ENCODE measurements around the gene WDR7. TPM values are rescaled to one million over a fixed set of nuclear protein-coding genes. Genes with fewer than 3 reads are reported as not detected.

WDR7 gene
- total RNA-seq, 2 experiments from 2014 or later = 28.8 to 30.5 TPM

- H3K27me3 Mint-ChIP-seq = no peaks in the 10 kb centered on the region
- Histone ChIP-seq H3K9me3 (ENCODE audit: control insufficient read depth in 1 of 2, insufficient read depth in 1 of 2, low read length in 2 of 2) (no peaks in the 10 kb centered on the region), H3K27ac (ENCODE audit: low read depth in 1 of 2, low read length in 2 of 2) (no peak overlapping the region), H3K4me1 (ENCODE audit: insufficient read depth, low read length) (no peaks in the 10 kb centered on the region), H3K27me3 (ENCODE audit: control insufficient read depth in 1 of 2, insufficient read depth in 2 of 2, low read length in 2 of 2) (no peaks in the 10 kb centered on the region), H3K36me3 (ENCODE audit: insufficient read depth, low read length) (no peaks in the 10 kb centered on the region), H3K4me3 (ENCODE audit: low read length) (no peak overlapping the region)
- ChIA-PET POLR2A (no interaction called here), CTCF (interaction anchor here (1.5 kb wide), 1 partner anchor 10 kb away, joined by 4 read pairs; no protein-coding TSS in a partner anchor)
- no peak overlapping the region for H3K4me3 Mint-ChIP-seq
- H3K9me3 Mint-ChIP-seq = no peaks in the 10 kb centered on the region
- no peak for TF ChIP-seq CTCF (IDR thresholded peaks at IDR 0.05)
- ATAC-seq (ENCODE audit: poor library complexity) (no peak), DNase-seq (no peak)
- peaks cover 31% of the 10 kb centered on the region for H3K36me3 Mint-ChIP-seq (ENCODE audit: low read depth)
- no peak overlapping the region for H3K27ac Mint-ChIP-seq
- intact Hi-C loops (cut with DNase I, micrococcal nuclease) = no loop called here
- H3K4me1 Mint-ChIP-seq (ENCODE audit: low read depth) = no peaks in the 10 kb centered on the region
Measured at GRCh38 chr18:56955490-56955889, 304.3 kb downstream of the WDR7 start.

- DNase-seq = no peak
- CTCF ChIA-PET = no interaction called here
- no peak for ATAC-seq (ENCODE audit: poor library complexity)
- H3K27me3 Mint-ChIP-seq = no peaks in the 10 kb centered on the region
- Histone ChIP-seq H3K9me3 (ENCODE audit: control insufficient read depth in 1 of 2, insufficient read depth in 1 of 2, low read length in 2 of 2) (no peaks in the 10 kb centered on the region), H3K36me3 (ENCODE audit: insufficient read depth, low read length) (no peaks in the 10 kb centered on the region), H3K27me3 (ENCODE audit: control insufficient read depth in 1 of 2, insufficient read depth in 2 of 2, low read length in 2 of 2) (no peaks in the 10 kb centered on the region), H3K4me1 (ENCODE audit: insufficient read depth, low read length) (no peaks in the 10 kb centered on the region), H3K4me3 (ENCODE audit: low read length) (no peak overlapping the region), H3K27ac (ENCODE audit: low read depth in 1 of 2, low read length in 2 of 2) (no peak overlapping the region)
- TF ChIP-seq CTCF (IDR thresholded peaks at IDR 0.05) = no peak
- no peak overlapping the region for H3K27ac Mint-ChIP-seq
- H3K36me3 Mint-ChIP-seq (ENCODE audit: low read depth) = peaks cover 43% of the 10 kb centered on the region
- intact Hi-C loops (cut with DNase I, micrococcal nuclease) = no loop called here
- POLR2A ChIA-PET = no interaction called here
- no peaks in the 10 kb centered on the region for H3K4me1 Mint-ChIP-seq (ENCODE audit: low read depth)
- H3K9me3 Mint-ChIP-seq = no peaks in the 10 kb centered on the region
- no peak overlapping the region for H3K4me3 Mint-ChIP-seq
Measured at GRCh38 chr18:56959120-56959519, 308.0 kb downstream of the WDR7 start.

- Mint-ChIP-seq H3K4me1 (ENCODE audit: low read depth) (no peaks in the 10 kb centered on the region), H3K4me3 (no peak overlapping the region), H3K36me3 (ENCODE audit: low read depth) (peaks cover 56% of the 10 kb centered on the region), H3K27ac (no peak overlapping the region), H3K9me3 (no peaks in the 10 kb centered on the region), H3K27me3 (no peaks in the 10 kb centered on the region)
- no peak for TF ChIP-seq CTCF (IDR thresholded peaks at IDR 0.05)
- H3K36me3 ChIP-seq (ENCODE audit: insufficient read depth, low read length) = no peaks in the 10 kb centered on the region
- H3K4me3 ChIP-seq (ENCODE audit: low read length) = no peak overlapping the region
- POLR2A ChIA-PET = no interaction called here
- no peaks in the 10 kb centered on the region for H3K27me3 ChIP-seq (ENCODE audit: control insufficient read depth in 1 of 2, insufficient read depth in 2 of 2, low read length in 2 of 2)
- CTCF ChIA-PET = no interaction called here
- DNase-seq = no peak
- no peak overlapping the region for H3K27ac ChIP-seq (ENCODE audit: low read depth in 1 of 2, low read length in 2 of 2)
- H3K9me3 ChIP-seq (ENCODE audit: control insufficient read depth in 1 of 2, insufficient read depth in 1 of 2, low read length in 2 of 2) = no peaks in the 10 kb centered on the region
- ATAC-seq (ENCODE audit: poor library complexity) = no peak
- no peaks in the 10 kb centered on the region for H3K4me1 ChIP-seq (ENCODE audit: insufficient read depth, low read length)
- intact Hi-C loops (cut with DNase I, micrococcal nuclease) = no loop called here
Measured at GRCh38 chr18:56962322-56962721, 311.2 kb downstream of the WDR7 start.
